K562 (cell line): ENCODE measurements around the gene ADGRB3. TPM values are rescaled to one million over a fixed set of nuclear protein-coding genes. Genes with fewer than 3 reads are reported as not detected.

Experiments used
- HDAC2 ChIP-seq: fragments of 450-650 bp; IDR thresholded peaks from 2 replicates; pipeline ENCODE4 v1.6.1; 2016; ENCODE audit warnings: mild to moderate bottlenecking
- TSC22D4 ChIP-seq: fragments of 450-650 bp; IDR thresholded peaks from 2 replicates; pipeline ENCODE4 v1.6.1; 2016; ENCODE audit warnings: missing genetic modification characterization, missing biosample characterization, control low read depth
- polyA plus RNA-seq, 8 experiments: library from polyadenylated mRNA; depleted of rRNA in 4 of 8; stranded (reverse) in 5 of 8; unstranded in 3 of 8; fragments of >200 nt; fragmentation: Nextera tagmentation in 2 of 8; fragmentation: Illumina TruSeq in 1 of 8; extraction: Ambion mirVana in 2 of 8; extraction: Trizol in 1 of 8; gene quantifications; 2 replicates each; pipeline versions ENCODE4 v1.2.1 to v1.2.3, GENCODE V29; 2011 to 2014; ENCODE audit warnings: inconsistent platforms in 1 of 8, missing spikeins in 1 of 8
- total RNA-seq, 7 experiments: library from RNA; depleted of rRNA in 6 of 7; stranded (reverse); fragments of >200 nt in 6 of 7; fragmentation: Illumina TruSeq in 2 of 7; extraction: Trizol in 2 of 7; gene quantifications; 2 replicates each; pipeline versions ENCODE4 v1.2.1 to v1.2.3, GENCODE V29; 2011 to 2021; ENCODE audit warnings: low replicate concordance in 1 of 7
- TF ChIP-seq, protein P1 (sequence below): fragments of 450-650 bp; IDR thresholded peaks from 2 replicates; pipeline ENCODE4 v1.6.1; 2016; ENCODE audit warnings: mild to moderate bottlenecking, moderate library complexity

ADGRB3 gene
- total and polyA plus RNA-seq, 9 of the 15 experiments (the other 6 are each of a cell fraction or from before 2014, with no cell fraction given): 0.90 to 7.8 (median 2.4) TPM

GRCh38 chr6:69179681-69180080, 544.6 kb downstream of the ADGRB3 start (continued):
- TF ChIP-seq, protein P1, sequence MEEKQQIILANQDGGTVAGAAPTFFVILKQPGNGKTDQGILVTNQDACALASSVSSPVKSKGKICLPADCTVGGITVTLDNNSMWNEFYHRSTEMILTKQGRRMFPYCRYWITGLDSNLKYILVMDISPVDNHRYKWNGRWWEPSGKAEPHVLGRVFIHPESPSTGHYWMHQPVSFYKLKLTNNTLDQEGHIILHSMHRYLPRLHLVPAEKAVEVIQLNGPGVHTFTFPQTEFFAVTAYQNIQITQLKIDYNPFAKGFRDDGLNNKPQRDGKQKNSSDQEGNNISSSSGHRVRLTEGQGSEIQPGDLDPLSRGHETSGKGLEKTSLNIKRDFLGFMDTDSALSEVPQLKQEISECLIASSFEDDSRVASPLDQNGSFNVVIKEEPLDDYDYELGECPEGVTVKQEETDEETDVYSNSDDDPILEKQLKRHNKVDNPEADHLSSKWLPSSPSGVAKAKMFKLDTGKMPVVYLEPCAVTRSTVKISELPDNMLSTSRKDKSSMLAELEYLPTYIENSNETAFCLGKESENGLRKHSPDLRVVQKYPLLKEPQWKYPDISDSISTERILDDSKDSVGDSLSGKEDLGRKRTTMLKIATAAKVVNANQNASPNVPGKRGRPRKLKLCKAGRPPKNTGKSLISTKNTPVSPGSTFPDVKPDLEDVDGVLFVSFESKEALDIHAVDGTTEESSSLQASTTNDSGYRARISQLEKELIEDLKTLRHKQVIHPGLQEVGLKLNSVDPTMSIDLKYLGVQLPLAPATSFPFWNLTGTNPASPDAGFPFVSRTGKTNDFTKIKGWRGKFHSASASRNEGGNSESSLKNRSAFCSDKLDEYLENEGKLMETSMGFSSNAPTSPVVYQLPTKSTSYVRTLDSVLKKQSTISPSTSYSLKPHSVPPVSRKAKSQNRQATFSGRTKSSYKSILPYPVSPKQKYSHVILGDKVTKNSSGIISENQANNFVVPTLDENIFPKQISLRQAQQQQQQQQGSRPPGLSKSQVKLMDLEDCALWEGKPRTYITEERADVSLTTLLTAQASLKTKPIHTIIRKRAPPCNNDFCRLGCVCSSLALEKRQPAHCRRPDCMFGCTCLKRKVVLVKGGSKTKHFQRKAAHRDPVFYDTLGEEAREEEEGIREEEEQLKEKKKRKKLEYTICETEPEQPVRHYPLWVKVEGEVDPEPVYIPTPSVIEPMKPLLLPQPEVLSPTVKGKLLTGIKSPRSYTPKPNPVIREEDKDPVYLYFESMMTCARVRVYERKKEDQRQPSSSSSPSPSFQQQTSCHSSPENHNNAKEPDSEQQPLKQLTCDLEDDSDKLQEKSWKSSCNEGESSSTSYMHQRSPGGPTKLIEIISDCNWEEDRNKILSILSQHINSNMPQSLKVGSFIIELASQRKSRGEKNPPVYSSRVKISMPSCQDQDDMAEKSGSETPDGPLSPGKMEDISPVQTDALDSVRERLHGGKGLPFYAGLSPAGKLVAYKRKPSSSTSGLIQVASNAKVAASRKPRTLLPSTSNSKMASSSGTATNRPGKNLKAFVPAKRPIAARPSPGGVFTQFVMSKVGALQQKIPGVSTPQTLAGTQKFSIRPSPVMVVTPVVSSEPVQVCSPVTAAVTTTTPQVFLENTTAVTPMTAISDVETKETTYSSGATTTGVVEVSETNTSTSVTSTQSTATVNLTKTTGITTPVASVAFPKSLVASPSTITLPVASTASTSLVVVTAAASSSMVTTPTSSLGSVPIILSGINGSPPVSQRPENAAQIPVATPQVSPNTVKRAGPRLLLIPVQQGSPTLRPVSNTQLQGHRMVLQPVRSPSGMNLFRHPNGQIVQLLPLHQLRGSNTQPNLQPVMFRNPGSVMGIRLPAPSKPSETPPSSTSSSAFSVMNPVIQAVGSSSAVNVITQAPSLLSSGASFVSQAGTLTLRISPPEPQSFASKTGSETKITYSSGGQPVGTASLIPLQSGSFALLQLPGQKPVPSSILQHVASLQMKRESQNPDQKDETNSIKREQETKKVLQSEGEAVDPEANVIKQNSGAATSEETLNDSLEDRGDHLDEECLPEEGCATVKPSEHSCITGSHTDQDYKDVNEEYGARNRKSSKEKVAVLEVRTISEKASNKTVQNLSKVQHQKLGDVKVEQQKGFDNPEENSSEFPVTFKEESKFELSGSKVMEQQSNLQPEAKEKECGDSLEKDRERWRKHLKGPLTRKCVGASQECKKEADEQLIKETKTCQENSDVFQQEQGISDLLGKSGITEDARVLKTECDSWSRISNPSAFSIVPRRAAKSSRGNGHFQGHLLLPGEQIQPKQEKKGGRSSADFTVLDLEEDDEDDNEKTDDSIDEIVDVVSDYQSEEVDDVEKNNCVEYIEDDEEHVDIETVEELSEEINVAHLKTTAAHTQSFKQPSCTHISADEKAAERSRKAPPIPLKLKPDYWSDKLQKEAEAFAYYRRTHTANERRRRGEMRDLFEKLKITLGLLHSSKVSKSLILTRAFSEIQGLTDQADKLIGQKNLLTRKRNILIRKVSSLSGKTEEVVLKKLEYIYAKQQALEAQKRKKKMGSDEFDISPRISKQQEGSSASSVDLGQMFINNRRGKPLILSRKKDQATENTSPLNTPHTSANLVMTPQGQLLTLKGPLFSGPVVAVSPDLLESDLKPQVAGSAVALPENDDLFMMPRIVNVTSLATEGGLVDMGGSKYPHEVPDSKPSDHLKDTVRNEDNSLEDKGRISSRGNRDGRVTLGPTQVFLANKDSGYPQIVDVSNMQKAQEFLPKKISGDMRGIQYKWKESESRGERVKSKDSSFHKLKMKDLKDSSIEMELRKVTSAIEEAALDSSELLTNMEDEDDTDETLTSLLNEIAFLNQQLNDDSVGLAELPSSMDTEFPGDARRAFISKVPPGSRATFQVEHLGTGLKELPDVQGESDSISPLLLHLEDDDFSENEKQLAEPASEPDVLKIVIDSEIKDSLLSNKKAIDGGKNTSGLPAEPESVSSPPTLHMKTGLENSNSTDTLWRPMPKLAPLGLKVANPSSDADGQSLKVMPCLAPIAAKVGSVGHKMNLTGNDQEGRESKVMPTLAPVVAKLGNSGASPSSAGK: no peak
- TF ChIP-seq HDAC2 (no peak), TSC22D4 (no peak)
